ENCODE measurements around the gene HIC1.

The HIC1 gene

DNA sequence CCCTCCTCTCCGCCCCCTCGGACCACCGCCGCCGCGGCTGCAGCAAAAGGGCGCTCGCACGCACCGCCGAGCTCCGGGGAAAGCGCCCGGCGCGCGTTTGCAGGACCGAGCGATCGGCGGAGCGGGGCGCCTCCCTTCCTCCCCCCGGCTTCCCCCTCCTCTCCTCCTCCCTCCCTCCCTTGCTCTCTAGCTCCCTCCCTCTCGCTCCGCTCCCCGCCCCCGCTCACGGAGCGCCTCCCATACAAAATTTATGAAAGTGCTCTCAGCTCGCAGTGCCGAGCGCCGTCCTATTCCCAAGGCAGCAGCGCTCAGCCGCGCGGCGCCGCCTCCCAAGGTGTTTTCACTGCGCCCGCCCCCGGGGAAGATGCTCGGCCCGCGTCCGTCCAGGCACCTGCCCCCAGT lies 29.7 kb upstream of the HIC1 start, which contains the start of gene RTN4RL1:
TSS of gene RTN4RL1 (minus strand) at position 115 of the 402 bp plus-strand sequence. CDS start 469 bp downstream, outside the sequence.
- DNase-seq (ENCODE audit: low read depth in 2 of 2, low spot score in 1 of 2), result peak; percentile 45 to 57

DNA sequence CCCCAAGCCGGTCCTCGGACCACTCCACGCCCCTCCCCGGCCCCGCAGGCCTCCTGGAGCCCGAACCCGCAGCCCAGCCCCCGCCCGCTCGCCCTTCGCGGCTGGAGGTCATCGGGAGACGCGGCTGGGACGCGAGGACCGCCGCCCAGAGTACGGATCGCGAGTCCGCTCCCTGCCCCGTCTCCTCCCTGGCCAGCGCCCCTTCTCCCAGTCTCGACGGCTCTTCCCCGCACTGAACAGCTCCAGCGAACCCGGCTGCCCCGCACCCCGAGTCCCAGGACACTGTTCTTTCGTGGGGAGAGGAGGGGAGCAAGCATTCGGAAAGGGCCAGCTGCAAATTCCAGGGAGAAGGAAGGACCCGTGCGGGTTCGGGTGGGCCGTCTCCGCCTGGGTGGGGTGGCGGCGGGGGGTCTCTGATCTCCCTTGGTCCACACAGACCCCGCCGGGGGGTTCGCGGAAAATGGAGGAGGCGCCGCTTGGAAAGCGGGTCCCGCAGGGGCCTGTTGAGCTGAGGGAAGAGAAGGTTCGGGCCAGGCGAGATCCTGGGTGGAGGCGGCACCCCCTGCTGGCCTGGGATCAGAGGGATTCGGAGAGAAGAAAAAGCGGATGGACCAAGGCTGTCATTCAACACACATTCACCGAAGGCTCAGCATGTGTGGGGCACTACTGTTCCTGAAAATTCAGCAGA lies 29.1 kb upstream of the HIC1 start:
- no peak for DNase-seq (ENCODE audit: low read depth in 2 of 2, low spot score in 1 of 2)

DNA sequence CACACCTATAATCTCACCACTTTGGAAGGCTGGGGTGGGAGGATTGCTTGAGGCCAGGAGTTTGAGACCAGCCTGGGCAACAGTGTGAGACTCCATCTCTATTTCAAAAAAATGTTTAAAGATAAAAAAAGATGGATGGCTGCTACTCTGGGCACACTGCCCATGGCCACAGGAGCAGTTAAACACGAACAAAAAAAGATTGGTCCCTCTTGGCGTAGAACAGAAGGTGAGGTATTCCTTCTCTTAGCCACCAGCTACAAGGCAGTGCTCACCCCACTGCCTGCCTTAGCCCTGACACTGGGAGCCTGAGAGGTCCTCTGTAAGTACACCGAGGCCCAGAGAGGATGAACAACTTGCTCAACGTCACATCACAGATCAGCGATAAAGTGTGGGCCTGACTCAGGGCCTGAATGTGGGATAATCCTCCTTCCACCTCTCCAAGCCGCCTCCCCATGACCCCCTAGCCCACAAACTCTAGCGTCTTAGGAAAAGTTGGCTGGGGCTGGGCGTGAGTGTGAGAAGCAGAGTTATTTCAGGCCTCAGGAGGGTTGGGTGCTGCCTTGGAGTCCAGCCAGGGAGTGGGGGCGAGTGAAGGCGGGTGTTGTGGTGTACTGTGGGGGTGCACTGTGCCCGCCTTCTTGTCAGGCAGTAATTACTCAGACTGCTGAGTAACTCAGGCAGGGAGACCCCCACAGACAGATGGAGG lies 27.2 kb upstream of the HIC1 start:
- no peak for DNase-seq (ENCODE audit: low read depth in 2 of 2, low spot score in 1 of 2)

DNA sequence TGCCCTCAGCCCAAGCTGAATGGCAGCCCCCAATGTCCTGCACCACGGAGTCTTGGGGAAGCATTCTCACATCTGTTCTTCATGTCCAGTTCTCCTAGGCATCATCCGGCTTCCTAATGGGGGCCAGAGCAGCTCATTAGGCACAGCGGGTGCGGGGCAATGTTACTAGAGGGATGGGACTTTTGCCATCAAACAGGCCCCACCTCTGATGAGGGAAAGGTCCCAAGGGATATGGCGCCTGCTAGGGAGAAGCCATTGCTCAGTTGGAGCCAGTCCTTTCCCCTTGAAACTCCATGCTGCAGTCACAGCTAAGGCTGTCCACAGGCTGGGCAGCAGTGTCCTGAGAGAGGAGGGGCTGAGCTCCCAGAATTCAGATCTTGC lies 26.7 kb upstream of the HIC1 start:
- no peak for DNase-seq (ENCODE audit: low read depth in 2 of 2, low spot score in 1 of 2)

DNA sequence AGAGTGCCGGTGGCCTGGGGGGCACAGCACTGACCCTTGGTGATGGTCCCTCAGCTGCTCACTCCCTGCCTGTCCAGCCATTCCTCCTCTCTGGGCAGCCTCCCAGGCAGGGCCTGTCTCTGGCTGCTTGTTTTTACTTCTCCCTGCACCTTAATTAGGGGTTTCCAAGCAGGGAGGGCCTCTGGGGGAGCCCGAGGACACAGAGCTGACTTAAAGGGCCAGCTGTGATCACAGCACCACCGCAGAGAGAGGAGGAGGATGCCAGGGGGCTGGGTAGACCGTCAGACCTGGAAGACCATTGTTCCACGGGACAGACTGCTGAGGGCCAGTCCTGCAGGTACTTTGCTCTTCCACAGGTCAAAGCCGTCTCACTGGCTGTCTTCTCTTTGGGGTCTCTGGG lies 26.2 kb upstream of the HIC1 start:
- DNase-seq (ENCODE audit: low read depth in 2 of 2, low spot score in 1 of 2), result no peak

DNA sequence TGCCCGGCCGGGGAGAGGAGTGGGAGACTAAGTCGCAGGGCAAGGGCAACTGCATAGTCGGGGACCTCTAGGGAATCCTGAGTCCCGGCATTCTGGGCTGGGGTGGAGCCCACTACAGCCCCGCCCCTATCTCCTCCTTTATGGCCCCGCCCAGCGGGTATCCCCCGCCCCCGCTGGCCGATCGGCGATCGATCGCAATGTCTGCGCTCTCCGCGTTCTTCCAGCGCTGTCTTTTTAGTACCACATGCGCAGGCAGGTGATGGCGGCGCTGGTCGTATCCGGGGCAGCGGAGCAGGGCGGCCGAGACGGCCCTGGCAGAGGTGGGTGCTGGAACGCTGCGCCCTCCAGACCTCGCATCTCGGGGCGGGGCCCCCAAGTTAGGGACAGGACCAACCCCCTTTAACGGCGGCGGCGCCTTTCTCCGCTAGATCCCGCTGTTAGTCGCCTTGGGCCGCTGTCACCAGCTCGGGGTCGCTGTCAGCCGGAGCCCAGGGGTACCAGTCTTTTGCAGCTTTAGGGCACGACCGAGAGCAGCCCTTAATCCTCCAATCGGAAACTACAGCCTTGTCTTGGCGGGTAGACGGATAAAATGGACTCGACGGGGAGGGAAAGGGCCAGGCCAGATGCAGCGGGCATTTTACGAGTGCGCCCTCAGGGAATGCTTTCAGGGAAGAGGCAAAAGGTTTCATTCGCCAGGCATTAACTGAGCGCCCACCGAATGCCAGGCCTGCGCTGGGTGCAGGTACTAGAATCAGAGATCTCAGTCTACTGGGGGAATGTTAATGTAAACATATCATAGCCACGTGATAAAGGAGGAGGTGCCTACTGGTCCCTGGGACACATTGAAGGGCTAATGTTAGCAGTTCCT lies 24.8 kb upstream of the HIC1 start, which contains the start of gene DPH1:
TSS of gene DPH1 (plus strand) at position 243 of the 868 bp plus-strand sequence. CDS start at position 260, 17 bp downstream.
- DNase-seq (ENCODE audit: low read depth in 2 of 2, low spot score in 1 of 2), result peak; percentile 71 to 74

DNA sequence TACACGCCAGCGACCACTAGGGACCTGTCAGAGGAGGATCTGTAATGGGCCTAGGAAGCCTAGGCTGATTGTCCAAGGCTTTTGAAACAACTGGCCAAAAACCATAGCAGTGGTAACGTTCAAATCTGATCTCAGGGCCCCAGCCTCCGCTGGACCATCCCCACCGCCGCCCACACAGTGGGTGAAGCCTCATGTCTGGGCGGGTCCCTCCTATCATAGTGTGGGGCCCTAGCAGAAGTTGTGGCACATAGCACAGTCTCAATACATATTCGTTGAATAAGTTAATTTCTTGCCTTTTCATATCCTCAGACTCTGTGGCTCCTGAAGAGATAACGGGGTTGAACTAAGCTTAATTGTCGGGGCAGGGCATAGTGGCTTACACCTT lies 24.1 kb upstream of the HIC1 start:
- no peak for DNase-seq (ENCODE audit: low read depth in 2 of 2, low spot score in 1 of 2)

DNA sequence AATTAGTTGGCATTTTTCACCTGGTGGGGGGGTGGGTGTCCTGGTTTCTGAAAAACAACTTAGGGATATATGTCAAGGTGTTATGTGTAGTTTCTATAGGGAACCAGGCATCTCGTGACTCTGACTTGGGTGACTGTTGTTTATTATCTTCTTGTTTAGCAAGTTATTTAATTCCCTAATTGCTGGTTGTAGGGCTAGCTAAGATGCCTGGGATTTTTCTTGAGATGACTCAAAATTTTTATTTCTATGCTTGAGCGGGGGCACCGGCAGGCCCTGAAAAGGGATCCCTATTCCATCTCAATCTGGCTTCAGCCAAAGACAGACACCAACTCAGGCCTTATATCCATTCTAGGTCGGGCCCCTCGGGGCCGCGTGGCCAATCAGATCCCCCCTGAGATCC lies 21.8 kb upstream of the HIC1 start:
- DNase-seq (ENCODE audit: low read depth in 2 of 2, low spot score in 1 of 2), result no peak

DNA sequence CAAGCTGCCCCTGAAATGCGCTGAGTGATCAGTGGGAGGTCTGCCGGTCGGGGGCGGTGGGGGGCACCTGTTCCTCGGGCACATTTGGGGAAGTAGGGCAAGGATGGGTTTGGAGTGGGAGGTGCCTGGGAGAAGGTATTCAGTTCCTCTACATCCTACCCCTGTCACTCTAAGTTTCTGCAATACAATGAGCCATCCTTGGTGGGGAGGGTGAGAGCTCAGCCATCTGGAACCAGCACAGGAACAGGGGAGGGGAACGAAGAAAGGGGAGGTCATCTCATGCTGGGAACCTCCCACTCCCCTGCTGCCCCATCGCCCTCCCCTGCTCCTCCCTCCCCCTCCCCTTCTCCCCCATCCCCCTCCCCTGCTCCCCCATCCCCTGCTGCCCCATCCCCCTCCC lies 20.7 kb upstream of the HIC1 start:
- DNase-seq (ENCODE audit: low read depth in 2 of 2, low spot score in 1 of 2), result no peak

DNA sequence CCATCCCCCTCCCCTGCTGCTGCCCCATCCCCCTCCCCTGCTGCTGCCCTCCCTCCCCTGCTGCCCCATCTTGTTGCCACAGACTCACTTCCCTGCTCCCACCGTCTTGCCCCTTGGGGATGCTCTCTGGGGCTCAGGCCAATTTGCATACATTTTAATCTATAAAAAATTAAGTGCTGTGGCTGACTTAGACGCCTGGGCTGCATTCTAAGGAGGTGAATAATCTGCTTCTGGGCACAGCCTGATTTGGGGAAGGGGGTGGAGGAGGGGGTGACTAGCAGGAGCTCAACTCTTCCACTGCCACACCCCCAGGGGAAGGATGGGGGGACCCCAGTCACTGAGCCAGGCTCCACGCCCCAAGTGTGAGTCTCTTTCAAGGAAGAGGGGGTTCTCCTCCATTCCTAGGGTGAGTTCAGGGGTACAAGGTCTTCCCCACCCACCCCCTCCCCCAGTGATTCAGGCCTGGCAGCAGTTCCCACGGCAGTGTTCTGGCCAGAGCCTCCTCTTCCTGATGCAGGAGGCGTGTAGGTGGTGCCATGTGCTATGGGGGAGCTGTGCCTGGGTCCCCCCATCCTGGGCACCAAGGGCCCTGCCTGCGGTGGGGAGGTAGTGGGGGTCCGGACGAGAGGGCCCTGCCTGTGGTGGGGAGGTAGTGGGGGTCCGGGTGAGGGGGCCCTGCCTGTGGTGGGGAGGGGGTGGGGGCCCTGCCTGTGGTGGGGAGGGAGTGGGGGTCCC lies 19.9 kb upstream of the HIC1 start:
- no peak for DNase-seq (ENCODE audit: low read depth in 2 of 2, low spot score in 1 of 2)

DNA sequence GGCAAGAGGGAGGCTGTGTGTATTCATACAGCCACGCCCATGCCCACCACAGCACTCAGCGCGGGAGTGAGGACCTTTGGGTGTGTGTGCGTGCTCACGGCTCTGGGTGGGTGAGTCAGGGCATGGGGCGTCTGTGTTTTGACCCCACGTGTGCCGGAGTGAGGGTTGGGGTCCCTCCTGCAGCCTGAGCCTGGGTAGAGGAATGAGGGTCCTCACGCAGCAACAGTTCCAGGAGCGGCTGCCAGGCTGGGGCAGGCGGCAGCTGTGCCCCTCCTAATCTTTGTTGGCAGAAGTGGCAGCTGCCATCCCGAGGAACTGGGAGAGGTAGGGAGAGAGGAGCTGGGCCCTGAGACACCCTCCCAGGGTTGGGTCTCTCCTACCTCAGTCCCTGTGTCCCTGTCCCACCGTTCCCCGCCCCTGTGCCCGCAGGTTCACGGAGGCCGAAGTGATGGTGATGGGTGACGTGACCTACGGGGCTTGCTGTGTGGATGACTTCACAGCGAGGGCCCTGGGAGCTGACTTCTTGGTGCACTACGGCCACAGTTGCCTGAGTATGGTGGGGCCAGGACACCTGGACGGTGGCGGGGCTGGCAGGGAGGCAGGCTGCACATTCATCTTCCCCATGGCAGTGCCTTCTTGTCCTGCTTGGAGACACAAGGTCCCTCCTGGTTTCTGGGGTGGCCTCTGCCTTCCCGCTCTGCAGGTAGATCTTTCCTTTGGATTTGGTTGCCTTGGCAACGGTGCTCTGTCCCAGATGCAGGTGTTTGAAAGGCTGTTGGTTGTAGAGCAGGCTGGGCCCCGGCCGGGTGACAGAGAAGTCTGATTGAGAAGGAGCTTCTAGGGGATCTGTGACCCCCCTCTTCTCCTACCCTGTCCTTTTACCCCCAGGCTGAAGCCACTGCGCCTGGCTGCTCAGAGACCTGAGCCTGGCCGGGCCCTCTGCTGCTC lies 19.1 kb upstream of the HIC1 start:
- no peak for DNase-seq (ENCODE audit: low read depth in 2 of 2, low spot score in 1 of 2)

DNA sequence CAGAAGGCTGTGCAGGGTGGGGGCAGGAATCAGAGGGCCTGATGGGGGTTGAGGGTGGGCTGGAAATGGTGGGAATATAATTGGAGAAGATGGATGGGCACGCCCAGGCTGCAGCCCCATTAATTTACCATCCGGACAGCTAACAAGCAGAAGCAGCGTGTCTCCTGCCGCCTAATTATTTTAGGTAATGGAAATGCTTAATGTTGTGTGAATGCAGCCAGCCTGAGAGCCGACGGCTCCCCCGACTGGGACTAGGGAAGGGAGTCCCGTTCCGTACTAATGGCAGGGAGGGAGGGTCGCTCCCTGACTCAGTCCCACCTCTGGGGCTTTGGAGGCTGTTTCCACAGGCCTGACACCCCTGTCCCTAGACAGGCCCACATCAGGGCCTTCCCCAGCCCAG lies 17.7 kb upstream of the HIC1 start:
- DNase-seq (ENCODE audit: low read depth in 2 of 2, low spot score in 1 of 2), result no peak

DNA sequence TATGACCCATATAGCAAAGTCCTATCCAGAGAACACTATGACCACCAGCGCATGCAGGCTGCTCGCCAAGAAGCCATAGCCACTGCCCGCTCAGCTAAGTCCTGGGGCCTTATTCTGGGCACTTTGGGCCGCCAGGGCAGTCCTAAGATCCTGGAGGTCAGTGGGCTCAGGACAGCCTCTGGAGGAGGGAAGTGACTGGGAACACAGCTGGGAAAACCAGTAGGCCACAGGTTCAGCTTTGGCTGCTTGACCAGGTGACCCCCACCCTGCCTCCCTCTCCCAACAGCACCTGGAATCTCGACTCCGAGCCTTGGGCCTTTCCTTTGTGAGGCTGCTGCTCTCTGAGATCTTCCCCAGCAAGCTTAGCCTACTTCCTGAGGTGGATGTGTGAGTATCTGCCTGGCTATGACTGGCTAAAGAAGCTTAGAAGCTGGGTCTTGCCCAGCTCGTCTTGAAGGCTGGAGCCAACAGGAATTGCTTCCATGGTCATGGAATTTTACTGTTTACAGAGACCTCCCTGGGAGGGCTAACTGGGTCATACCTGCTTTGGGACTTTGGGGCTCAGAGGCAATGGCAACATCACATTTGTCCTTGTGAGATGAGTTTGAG lies 14.6 kb upstream of the HIC1 start:
- no peak for DNase-seq (ENCODE audit: low read depth in 2 of 2, low spot score in 1 of 2)

DNA sequence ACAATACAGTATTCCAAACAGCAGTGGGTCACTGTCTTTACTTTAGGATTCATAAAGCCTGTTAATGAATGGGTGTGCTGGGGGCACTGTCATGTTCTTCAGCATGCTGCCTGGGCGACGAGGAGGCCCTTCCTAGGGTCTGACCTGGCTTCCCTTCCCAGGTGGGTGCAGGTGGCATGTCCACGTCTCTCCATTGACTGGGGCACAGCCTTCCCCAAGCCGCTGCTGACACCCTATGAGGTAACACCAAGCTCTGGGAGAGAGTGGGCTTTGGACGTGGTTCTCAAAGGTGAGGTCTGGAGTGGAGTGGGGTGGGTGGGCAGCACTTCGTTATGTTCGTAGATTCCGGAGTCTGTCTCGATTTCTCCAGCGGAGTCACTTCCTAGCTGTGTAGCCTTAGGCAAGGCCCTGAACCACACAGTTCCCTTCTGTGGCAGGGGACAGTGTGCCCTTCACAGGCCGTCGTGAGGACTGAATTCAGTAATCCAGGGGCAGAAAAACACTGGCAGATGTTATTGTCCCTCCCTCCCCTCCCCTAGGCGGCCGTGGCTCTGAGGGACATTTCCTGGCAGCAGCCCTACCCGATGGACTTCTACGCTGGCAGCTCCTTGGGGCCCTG lies 13.9 kb upstream of the HIC1 start:
- DNase-seq (ENCODE audit: low read depth in 2 of 2, low spot score in 1 of 2), result no peak

DNA sequence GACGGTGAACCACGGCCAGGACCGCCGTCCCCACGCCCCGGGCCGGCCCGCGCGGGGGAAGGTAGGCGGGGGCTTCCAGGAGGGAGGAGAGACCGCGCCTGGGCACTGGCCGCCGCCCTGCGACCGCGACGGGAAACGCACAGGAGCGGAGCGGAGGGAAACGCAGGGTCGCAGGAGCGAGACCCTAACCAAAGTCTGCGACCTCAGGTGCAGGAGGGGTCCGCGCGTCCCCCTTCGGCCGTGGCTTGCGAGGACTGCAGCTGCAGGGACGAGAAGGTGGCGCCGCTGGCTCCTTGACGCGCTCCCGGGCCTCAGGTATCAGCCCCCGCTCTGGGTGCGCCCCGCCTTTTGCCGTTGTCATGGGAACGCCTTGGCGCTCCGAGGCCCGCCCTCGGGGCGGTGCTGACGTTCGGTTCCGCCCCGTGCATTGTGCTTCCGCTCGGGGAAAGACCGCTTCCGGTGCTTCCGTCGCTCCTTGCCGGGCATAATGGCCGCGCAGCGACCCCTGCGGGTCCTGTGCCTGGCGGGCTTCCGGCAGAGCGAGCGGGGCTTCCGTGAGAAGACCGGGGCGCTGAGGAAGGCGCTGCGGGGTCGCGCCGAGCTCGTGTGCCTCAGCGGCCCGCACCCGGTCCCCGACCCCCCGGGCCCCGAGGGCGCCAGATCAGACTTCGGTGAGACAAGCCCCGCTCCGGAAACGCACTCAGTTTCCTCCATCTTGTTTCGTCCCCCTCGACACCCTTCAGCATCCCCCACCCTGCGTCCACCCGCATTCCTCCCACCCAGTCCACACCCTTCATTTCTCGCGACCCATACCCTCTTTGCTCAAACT lies 13.1 kb upstream of the HIC1 start, which contains the start of gene OVCA2:
TSS of gene OVCA2 (plus strand) at position 462 of the 829 bp plus-strand sequence. CDS start at position 488, 26 bp downstream.
- peak; percentile 92 for DNase-seq (ENCODE audit: low read depth in 2 of 2, low spot score in 1 of 2)

DNA sequence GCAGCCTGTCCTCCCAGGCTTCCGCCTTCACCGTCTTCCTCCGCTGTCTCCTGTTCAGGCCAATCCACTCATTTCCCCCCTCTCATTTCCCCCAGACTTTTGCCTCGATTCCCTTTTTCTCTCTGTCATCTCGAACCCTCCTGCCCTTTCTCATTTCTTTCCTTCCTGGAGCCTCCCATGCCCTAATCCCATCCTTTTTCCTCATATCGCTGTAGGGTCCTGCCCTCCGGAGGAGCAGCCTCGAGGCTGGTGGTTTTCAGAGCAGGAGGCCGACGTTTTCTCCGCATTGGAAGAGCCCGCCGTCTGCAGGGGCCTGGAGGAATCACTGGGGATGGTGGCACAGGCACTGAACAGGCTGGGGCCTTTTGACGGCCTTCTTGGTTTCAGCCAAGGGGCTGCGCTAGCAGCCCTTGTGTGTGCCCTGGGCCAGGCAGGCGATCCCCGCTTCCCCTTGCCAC lies 12.5 kb upstream of the HIC1 start:
- DNase-seq (ENCODE audit: low read depth in 2 of 2, low spot score in 1 of 2), result no peak

DNA sequence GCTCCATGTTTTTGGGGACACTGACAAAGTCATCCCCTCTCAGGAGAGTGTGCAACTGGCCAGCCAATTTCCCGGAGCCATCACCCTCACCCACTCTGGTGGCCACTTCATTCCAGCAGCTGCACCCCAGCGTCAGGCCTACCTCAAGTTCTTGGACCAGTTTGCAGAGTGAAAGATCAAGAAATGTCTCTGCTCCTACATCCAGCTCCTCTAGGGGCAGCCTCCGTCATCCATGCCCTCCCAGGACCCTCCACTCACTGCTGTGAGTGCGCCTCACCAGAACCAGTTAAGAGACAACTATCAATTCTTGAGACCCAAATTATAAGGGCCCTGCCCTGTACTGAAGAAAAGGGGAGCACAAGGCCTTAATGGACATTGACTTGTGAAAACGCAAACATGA lies 12.0 kb upstream of the HIC1 start:
- no peak for DNase-seq (ENCODE audit: low read depth in 2 of 2, low spot score in 1 of 2)

DNA sequence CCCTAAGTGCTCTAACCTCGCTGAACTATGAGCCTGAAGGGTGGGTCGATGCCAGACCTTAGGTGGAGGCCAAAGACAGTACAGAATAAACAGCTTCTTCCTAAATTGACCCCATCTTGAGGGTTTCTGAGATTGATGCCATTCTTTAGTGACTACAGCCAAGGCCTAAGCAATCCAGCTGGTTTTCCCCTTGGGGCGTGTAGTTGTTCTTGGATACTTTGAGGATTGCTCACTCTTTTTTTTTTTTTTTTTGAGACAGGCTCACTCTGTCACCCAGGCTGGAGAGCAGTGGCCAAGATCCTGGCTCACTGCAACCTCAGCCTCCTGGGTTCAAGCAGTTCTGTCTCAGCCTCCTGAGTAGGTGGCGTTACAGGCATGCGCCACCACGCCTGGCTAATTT lies 11.1 kb upstream of the HIC1 start:
- DNase-seq (ENCODE audit: low read depth in 2 of 2, low spot score in 1 of 2), result no peak

Data from stimulated activated CD8-positive, alpha-beta memory T cell treated with anti-CD3 and anti-CD28 coated beads, Interleukin-4, amount 100 ng/mL, for 4 hours (primary cell).